ENCODE measurements around the gene GNG4. TPM values are rescaled to one million over a fixed set of nuclear protein-coding genes. Genes with fewer than 3 reads are reported as not detected.

The GNG4 gene
- total RNA-seq, 3 donors from 2014 or later = 2.9 to 7.7 (median 4.6) TPM

GRCh38 chr1:235671992-235672391 lies 22.4 kb upstream of the GNG4 start:
- no peak for DNase-seq
- peaks cover 33% of the 10 kb centered on the region for H3K9me3 ChIP-seq
- intact Hi-C loops (cut with DNase I, micrococcal nuclease) = no loop called here
- no peak overlapping the region for H3K4me3 ChIP-seq
- no peak for TF ChIP-seq CTCF (IDR thresholded peaks at IDR 0.05)
- no peaks in the 10 kb centered on the region for H3K36me3 ChIP-seq (ENCODE audit: low read depth)
- H3K4me1 ChIP-seq (ENCODE audit: low read depth) = no peaks in the 10 kb centered on the region
- no peak for ATAC-seq

- Histone ChIP-seq H3K36me3 (ENCODE audit: low read depth) (no peaks in the 10 kb centered on the region), H3K9me3 (peaks cover 28% of the 10 kb centered on the region), H3K4me3 (no peak overlapping the region), H3K4me1 (ENCODE audit: low read depth) (no peaks in the 10 kb centered on the region)
- ATAC-seq (no peak), DNase-seq (no peak)
- intact Hi-C loops (cut with DNase I, micrococcal nuclease) = no loop called here
- TF ChIP-seq CTCF (IDR thresholded peaks at IDR 0.05) = no peak
Observed at GRCh38 chr1:235670157-235670776, 20.7 kb upstream of the GNG4 start.

GRCh38 chr1:235669277-235669676 lies 19.7 kb upstream of the GNG4 start:
- DNase-seq = no peak
- no peak overlapping the region for H3K4me3 ChIP-seq
- intact Hi-C loops (cut with DNase I, micrococcal nuclease) = no loop called here

GRCh38 chr1:235663628-235664027 lies 14.0 kb upstream of the GNG4 start:
- TF ChIP-seq CTCF (IDR thresholded peaks at IDR 0.05) = no peak
- intact Hi-C loops (cut with DNase I, micrococcal nuclease) = no loop called here
- ATAC-seq = no peak

More at GRCh38 chr1:235669277-235669676, 19.7 kb upstream of the GNG4 start:
- Histone ChIP-seq H3K36me3 (ENCODE audit: low read depth) (no peaks in the 10 kb centered on the region), H3K9me3 (peaks cover 27% of the 10 kb centered on the region), H3K4me1 (ENCODE audit: low read depth) (no peaks in the 10 kb centered on the region)
- TF ChIP-seq CTCF (IDR thresholded peaks at IDR 0.05) = no peak
- no peak for ATAC-seq

DNA sequence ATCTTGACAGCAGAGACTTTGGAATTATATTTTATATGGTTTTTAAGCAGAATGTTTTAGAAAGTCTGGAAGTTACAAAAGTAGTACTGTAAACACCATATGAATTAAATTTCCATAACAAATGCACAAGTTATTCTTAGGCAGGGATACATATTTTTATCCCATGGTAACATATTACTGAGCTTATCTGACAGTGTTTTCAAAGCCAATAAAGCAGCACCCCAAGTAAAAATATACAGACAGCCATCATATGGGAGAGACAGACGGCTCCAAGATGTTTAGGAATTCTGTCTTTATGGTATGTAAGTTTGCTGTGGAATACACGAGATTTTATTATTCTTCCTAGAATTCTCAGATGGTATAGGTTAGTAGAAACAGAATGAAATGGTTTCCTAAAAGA lies 12.0 kb upstream of the GNG4 start:
- Histone ChIP-seq H3K9me3 (no peaks in the 10 kb centered on the region), H3K36me3 (ENCODE audit: low read depth) (no peaks in the 10 kb centered on the region), H3K4me3 (no peak overlapping the region), H3K4me1 (ENCODE audit: low read depth) (no peaks in the 10 kb centered on the region)
- intact Hi-C loops (cut with DNase I, micrococcal nuclease) = no loop called here
- no peak for DNase-seq
- TF ChIP-seq CTCF (IDR thresholded peaks at IDR 0.05) = no peak
- ATAC-seq = no peak

More at GRCh38 chr1:235663628-235664027, 14.0 kb upstream of the GNG4 start:
- no peaks in the 10 kb centered on the region for H3K36me3 ChIP-seq (ENCODE audit: low read depth)
- no peak overlapping the region for H3K4me3 ChIP-seq
- H3K4me1 ChIP-seq (ENCODE audit: low read depth) = no peaks in the 10 kb centered on the region
- no peaks in the 10 kb centered on the region for H3K9me3 ChIP-seq
- DNase-seq = no peak
